ENCODE measurements around the gene MTG2.

MTG2 gene

GRCh38 chr20:62230696-62231095 lies 47.9 kb downstream of the MTG2 start:
- no peak for TF ChIP-seq CTCF (conservative IDR thresholded peaks at IDR 0.05; ENCODE audit: low read depth, low read length)
- no peak for DNase-seq (ENCODE audit: low read depth)

GRCh38 chr20:62231292-62231691 lies 48.5 kb downstream of the MTG2 start:
- DNase-seq (ENCODE audit: low read depth), result no peak
- no peak for TF ChIP-seq CTCF (conservative IDR thresholded peaks at IDR 0.05; ENCODE audit: low read depth, low read length)
- H3K4me3 ChIP-seq (ENCODE audit: low read length), result no peak overlapping the region

More at GRCh38 chr20:62230696-62231095, 47.9 kb downstream of the MTG2 start:
- no peak overlapping the region for H3K4me3 ChIP-seq (ENCODE audit: low read length)

GRCh38 chr20:62232194-62232593 lies 49.4 kb downstream of the MTG2 start:
- no peak for DNase-seq (ENCODE audit: low read depth)
- TF ChIP-seq CTCF (conservative IDR thresholded peaks at IDR 0.05; ENCODE audit: low read depth, low read length), result no peak
- no peak overlapping the region for H3K4me3 ChIP-seq (ENCODE audit: low read length)

GRCh38 chr20:62232770-62233645 lies 50.2 kb downstream of the MTG2 start:
- DNase-seq (ENCODE audit: low read depth), result no peak
- no peak for TF ChIP-seq CTCF (conservative IDR thresholded peaks at IDR 0.05; ENCODE audit: low read depth, low read length)
- no peak overlapping the region for H3K4me3 ChIP-seq (ENCODE audit: low read length)

- TF ChIP-seq CTCF (conservative IDR thresholded peaks at IDR 0.05; ENCODE audit: low read depth, low read length), result no peak
- H3K4me3 ChIP-seq (ENCODE audit: low read length), result no peak overlapping the region
- no peak for DNase-seq (ENCODE audit: low read depth)
Measured at GRCh38 chr20:62233684-62234083, 50.9 kb downstream of the MTG2 start.

GRCh38 chr20:62234339-62234738 lies 51.5 kb downstream of the MTG2 start:
- no peak for TF ChIP-seq CTCF (conservative IDR thresholded peaks at IDR 0.05; ENCODE audit: low read depth, low read length)
- no peak for DNase-seq (ENCODE audit: low read depth)
- H3K4me3 ChIP-seq (ENCODE audit: low read length), result no peak overlapping the region

All from retinal pigment epithelial cell (primary cell).